HFFc6 (cell line): Measurements from ENCODE around the gene REEP6. TPM values are rescaled to one million over a fixed set of nuclear protein-coding genes. Genes with fewer than 3 reads are reported as not detected.
"Not testable (repeated sequence)": the region's sequence is repeated elsewhere in the genome, so short reads cannot be mapped to it uniquely, and the experiment has no call there.

ENCODE experiments used
- DNase-seq: peaks from one replicate; pipeline ENCODE4 v3.0.0-alpha.2; 2018
- H3K27ac Mint-ChIP-seq: 2 replicates; pipeline ENCODE4 v1.8.0; 2020; ENCODE audit warnings: mild to moderate bottlenecking, mixed read lengths
- H3K27me3 Mint-ChIP-seq: 2 replicates; pipeline ENCODE4 v1.8.0; 2021; ENCODE audit warnings: mild to moderate bottlenecking, moderate library complexity, mixed read lengths; ENCODE audit not compliant: insufficient read depth
- H3K36me3 Mint-ChIP-seq: 2 replicates; pipeline ENCODE4 v1.8.0; 2021; ENCODE audit warnings: low read depth, mixed read lengths
- H3K4me1 Mint-ChIP-seq: 2 replicates; pipeline ENCODE4 v1.8.0; 2020; ENCODE audit warnings: low read depth, mixed read lengths
- H3K4me3 Mint-ChIP-seq: 2 replicates; pipeline ENCODE4 v1.8.0; 2020; ENCODE audit warnings: mild to moderate bottlenecking, moderate library complexity, mixed read lengths
- H3K9me3 Mint-ChIP-seq: 2 replicates; pipeline ENCODE4 v1.8.0; 2020; ENCODE audit warnings: mild to moderate bottlenecking, mixed read lengths
- CTCF ChIP-seq: fragments of 200-600 bp; sonication (generic); IDR thresholded peaks from 2 replicates; pipeline ENCODE4 v1.5.0; 2021; ENCODE audit warnings: antibody characterized with exemption, mild to moderate bottlenecking
- total RNA-seq, 6 experiments: library from RNA; stranded (reverse); fragmentation: NEBNext Ultra II Directional; extraction: Animal tissue kit (Norgen Biotek cat#: 25700); gene quantifications; 2 replicates in 1 of 6; 3 replicates in 5 of 6; pipeline ENCODE4 v1.2.3, GENCODE V29; 2021

The REEP6 gene
- total RNA-seq, 6 experiments from 2014 or later, result 1.7 to 4.6 (median 2.1) TPM

DNA sequence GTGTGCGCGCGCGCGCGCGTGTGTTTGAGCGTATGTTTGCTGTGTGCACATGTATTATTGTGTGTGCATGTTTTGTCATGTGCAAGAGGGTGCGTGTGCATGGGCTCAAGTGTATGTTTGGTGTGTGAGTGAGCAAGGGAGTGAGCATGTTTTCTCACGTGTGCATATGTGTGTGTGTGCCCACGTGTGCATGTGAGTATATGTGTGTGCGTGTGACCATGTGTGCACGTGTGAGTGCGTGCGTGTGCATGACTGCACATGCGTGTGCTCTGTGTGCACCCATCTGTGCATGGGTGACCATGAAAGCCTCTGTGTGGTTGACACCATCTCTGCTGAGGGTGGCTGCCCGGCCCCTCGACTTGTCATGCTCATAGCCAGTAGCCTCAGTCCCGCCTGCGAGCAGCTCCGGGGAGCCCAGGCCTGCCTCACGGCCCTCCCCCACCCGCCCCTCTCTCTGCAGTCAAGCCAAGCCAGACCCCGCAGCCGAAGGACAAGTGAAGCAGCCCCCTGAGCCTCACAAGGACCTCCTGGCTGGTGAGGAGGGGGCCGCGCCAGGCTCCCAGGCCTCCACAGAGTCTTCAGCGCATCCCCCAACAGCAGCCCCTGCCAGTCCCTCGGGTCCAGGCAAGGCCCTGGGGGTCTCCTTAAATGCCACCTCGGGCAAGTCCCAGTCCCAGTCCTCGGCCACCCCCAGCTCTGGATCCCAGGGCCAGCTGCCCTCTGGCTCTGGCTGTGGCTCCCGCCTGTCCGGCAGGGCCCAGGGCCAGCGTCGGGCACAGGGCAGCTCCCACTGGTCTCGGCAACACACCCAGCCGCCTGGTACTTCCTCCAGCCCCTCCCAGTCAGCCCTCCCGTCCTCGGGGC is 6.0 kb downstream of the REEP6 start:
- Mint-ChIP-seq H3K4me1 (no peaks in the 10 kb centered on the region; the same call in 1 of the 2 replicates), H3K4me3 (no peak overlapping the region), H3K36me3 (no peaks in the 10 kb centered on the region), H3K9me3 (no peaks in the 10 kb centered on the region), H3K27me3 (peaks cover 11% of the 10 kb centered on the region; the same call in 1 of the 2 replicates), H3K27ac (no peak overlapping the region)
- TF ChIP-seq CTCF, result no peak
- no peak for DNase-seq

DNA sequence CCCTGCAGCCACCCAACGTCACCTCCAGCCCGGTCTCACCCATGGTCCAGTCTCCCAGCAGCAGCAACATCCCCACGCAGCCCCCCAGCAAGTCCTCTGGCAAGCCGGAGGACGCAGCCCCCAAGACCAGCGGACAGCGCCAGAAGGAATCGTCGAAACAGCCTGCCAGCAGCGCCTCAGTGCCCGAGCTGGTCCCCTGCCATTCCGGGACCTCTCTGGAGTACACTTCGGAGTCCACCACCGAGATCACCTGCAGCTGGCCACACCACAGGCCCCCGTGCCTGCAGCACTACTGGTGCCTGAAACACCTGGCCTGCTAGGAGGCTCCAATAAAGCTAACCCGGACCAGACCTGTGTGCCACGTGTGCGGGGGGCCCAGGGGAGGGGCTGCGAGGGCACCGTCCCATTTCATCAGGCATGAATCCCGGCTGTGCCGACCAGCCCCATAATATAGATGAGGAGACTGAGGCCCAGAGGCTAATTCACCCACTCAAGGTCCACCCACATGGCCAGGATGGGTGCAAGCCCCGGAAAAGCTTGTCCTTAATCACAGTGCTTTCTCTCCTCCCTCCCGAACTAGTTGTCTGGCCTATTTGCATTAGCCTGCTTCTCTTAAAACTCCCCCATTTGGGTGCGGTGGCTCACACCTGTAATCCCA is 6.7 kb downstream of the REEP6 start:
- H3K27me3 Mint-ChIP-seq, result peaks cover 13% of the 10 kb centered on the region; the same call in 1 of the 2 replicates
- no peak overlapping the region for H3K27ac Mint-ChIP-seq
- no peak overlapping the region for H3K4me3 Mint-ChIP-seq
- DNase-seq, result no peak
- no peaks in the 10 kb centered on the region for H3K4me1 Mint-ChIP-seq
- H3K9me3 Mint-ChIP-seq, result no peaks in the 10 kb centered on the region
- no peak for TF ChIP-seq CTCF
- H3K36me3 Mint-ChIP-seq, result no peaks in the 10 kb centered on the region

DNA sequence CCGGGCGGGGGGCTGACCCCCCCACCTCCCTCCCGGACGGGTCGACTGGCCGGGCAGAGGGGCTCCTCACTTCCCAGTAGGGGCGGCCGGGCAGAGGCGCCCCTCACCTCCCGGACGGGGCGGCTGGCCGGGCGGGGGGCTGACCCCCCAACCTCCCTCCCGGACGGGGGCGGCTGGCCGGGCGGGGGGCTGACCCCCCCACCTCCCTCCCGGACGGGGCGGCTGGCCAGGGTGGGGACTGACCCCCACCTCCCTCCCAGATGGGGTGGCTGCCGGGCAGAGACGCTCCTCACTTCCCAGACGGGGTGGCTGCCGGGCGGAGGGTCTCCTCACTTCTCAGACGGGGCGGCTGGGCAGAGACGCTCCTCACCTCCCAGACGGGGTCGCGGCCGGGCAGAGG is 8.2 kb downstream of the REEP6 start:
- not testable (repeated sequence) for H3K9me3 Mint-ChIP-seq, DNase-seq, H3K27ac Mint-ChIP-seq, H3K36me3 Mint-ChIP-seq, H3K4me1 Mint-ChIP-seq, H3K4me3 Mint-ChIP-seq
- H3K27me3 Mint-ChIP-seq, result peaks cover 16% of the 10 kb centered on the region

GRCh38 chr19:1501200-1501595 is 10.2 kb downstream of the REEP6 start:
- Mint-ChIP-seq H3K4me3 (no peak overlapping the region), H3K4me1 (no peaks in the 10 kb centered on the region), H3K36me3 (peaks cover 6% of the 10 kb centered on the region; the same call in 1 of the 2 replicates), H3K27ac (no peak overlapping the region), H3K9me3 (no peaks in the 10 kb centered on the region), H3K27me3 (peaks cover 16% of the 10 kb centered on the region)
- TF ChIP-seq CTCF, result no peak
- DNase-seq, result no peak

DNA sequence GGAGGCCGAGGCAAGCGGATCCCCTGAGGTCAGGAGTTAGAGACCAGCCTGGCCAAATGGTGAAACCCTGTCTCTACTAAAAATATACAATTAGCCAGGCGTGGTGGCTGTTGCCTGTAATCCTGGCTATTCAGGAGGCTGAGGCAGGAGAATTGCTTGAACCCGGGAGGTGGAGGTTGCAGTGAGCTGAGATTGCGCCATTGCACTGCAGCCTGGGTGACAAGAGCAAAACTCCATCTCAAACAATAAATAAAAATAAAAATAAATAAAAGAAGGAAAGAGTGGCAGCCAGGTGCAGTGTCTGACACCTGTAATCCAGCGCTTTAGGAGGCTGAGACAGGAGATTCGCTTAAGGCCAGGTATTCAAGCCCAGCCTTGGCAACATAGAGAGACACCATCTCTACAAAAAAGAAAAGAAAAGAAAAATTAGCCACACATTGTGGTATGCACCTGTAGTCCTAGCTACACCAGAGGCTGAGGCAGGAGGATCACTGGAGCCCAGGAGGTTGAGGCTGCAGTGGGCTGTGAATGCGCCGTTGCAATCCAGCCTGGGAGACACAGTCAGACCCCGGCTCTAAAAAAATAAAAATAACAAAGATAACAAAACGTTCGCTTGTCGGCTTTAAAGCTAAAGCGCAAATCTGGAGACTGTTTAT is 11.6 kb downstream of the REEP6 start:
- TF ChIP-seq CTCF, result no peak
- H3K36me3 Mint-ChIP-seq, result peaks cover 6% of the 10 kb centered on the region; the same call in 1 of the 2 replicates
- H3K27ac Mint-ChIP-seq, result no peak overlapping the region
- no peak for DNase-seq
- peaks cover under 1% of the 10 kb centered on the region; the same call in 1 of the 2 replicates for H3K4me1 Mint-ChIP-seq
- peaks cover 13% of the 10 kb centered on the region for H3K27me3 Mint-ChIP-seq
- no peaks in the 10 kb centered on the region for H3K9me3 Mint-ChIP-seq
- H3K4me3 Mint-ChIP-seq, result peak overlapping the region; percentile 56
